ENCODE results near the gene DDX5.
A peak's percentile ranks its signal among the peaks of the same experiment; 100 is the strongest.
"Not testable (repeated sequence)": the region's sequence is repeated elsewhere in the genome, so short reads cannot be mapped to it uniquely, and the experiment has no call there.

The DDX5 gene

DNA sequence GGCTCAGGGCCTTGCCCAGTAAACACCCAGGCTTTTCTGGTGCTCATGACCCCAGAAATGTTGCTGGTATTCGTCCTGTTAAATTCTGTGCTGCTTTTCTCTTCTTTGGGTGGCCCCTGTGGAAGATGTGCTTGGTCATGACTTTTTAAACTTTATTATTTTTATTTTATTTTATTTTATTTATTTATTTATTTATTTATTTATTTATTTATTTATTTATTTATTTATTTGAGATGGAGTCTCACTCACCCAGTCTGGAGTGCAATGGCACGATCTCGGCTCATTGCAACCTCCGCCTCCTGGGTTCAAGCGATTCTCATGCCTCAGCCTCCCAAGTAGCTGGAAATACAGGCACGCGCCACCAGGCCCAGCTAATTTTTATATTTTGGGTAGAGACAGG is 46.3 kb downstream of the DDX5 start:
- H3K4me3 ChIP-seq (ENCODE audit: low read depth, low read length); H3K9me3 ChIP-seq (ENCODE audit: control insufficient read depth, insufficient read depth, low read depth, low read length); H3K36me3 ChIP-seq (ENCODE audit: control insufficient read depth in 2 of 2, insufficient read depth in 1 of 2, low read length in 2 of 2); H3K4me1 ChIP-seq (ENCODE audit: control insufficient read depth, insufficient read depth, low read length); CTCF ChIA-PET; POLR2A ChIA-PET; H3K27ac ChIP-seq (ENCODE audit: extremely low read depth, low read depth, low read length): not testable (repeated sequence)
- TF ChIP-seq ZNF654 (tag by site-specific recombination; IDR thresholded peaks at IDR 0.05; ENCODE audit: low read depth) (peak; percentile 26; the same call in 1 of the 2 replicates), ZNF629 (tag by site-specific recombination; IDR thresholded peaks at IDR 0.05) (0 out of 2 replicates have a peak, but pooled peaks have one; percentile 17), ZBTB8A (tag by site-specific recombination; IDR thresholded peaks at IDR 0.05) (peak; percentile 76), ZFP37 (tag by site-specific recombination; IDR thresholded peaks at IDR 0.05) (0 out of 2 replicates have a peak, but pooled peaks have one; percentile 24), ZNF560 (tag by site-specific recombination; IDR thresholded peaks at IDR 0.05; ENCODE audit: borderline replicate concordance) (peak; percentile 54; the same call in 1 of the 2 replicates), ZNF501 (tag by site-specific recombination; IDR thresholded peaks at IDR 0.05) (peak; percentile 47; the same call in 1 of the 2 replicates), ZNF555 (tag by site-specific recombination; conservative IDR thresholded peaks at IDR 0.05) (peak; percentile 72), ZNF366 (tag by site-specific recombination; conservative IDR thresholded peaks at IDR 0.05) (0 out of 2 replicates have a peak, but pooled peaks have one; percentile 14), ZNF140 (tag by site-specific recombination; IDR thresholded peaks at IDR 0.05) (peak; percentile 70; the same call in 1 of the 2 replicates), ZNF121 (tag by site-specific recombination; IDR thresholded peaks at IDR 0.05) (peak; percentile 35; the same call in 1 of the 2 replicates), ZNF394 (tag by site-specific recombination; IDR thresholded peaks at IDR 0.05; ENCODE audit: borderline replicate concordance) (peak; percentile 94), ZXDB (tag by site-specific recombination; IDR thresholded peaks at IDR 0.05) (peak; percentile 64), ZNF664 (tag by site-specific recombination; IDR thresholded peaks at IDR 0.05) (peak; percentile 64; the same call in 1 of the 2 replicates), ZNF623 (tag by site-specific recombination; IDR thresholded peaks at IDR 0.05) (peak; percentile 72), ZNF426 (tag by site-specific recombination; IDR thresholded peaks at IDR 0.05) (peak; percentile 90), ZFP3 (tag by site-specific recombination; IDR thresholded peaks at IDR 0.05; ENCODE audit: low read depth) (0 out of 2 replicates have a peak, but pooled peaks have one; percentile 33), ZNF19 (tag by site-specific recombination; IDR thresholded peaks at IDR 0.05; ENCODE audit: low read depth) (0 out of 2 replicates have a peak, but pooled peaks have one; percentile 12), ZNF266 (tag by site-specific recombination; IDR thresholded peaks at IDR 0.05; ENCODE audit: low read depth) (peak; percentile 47; the same call in 1 of the 2 replicates), ZNF433 (tag by site-specific recombination; IDR thresholded peaks at IDR 0.05; ENCODE audit: low read depth) (peak; percentile 61; the same call in 1 of the 2 replicates)
- TF ChIP-seq, protein P1, sequence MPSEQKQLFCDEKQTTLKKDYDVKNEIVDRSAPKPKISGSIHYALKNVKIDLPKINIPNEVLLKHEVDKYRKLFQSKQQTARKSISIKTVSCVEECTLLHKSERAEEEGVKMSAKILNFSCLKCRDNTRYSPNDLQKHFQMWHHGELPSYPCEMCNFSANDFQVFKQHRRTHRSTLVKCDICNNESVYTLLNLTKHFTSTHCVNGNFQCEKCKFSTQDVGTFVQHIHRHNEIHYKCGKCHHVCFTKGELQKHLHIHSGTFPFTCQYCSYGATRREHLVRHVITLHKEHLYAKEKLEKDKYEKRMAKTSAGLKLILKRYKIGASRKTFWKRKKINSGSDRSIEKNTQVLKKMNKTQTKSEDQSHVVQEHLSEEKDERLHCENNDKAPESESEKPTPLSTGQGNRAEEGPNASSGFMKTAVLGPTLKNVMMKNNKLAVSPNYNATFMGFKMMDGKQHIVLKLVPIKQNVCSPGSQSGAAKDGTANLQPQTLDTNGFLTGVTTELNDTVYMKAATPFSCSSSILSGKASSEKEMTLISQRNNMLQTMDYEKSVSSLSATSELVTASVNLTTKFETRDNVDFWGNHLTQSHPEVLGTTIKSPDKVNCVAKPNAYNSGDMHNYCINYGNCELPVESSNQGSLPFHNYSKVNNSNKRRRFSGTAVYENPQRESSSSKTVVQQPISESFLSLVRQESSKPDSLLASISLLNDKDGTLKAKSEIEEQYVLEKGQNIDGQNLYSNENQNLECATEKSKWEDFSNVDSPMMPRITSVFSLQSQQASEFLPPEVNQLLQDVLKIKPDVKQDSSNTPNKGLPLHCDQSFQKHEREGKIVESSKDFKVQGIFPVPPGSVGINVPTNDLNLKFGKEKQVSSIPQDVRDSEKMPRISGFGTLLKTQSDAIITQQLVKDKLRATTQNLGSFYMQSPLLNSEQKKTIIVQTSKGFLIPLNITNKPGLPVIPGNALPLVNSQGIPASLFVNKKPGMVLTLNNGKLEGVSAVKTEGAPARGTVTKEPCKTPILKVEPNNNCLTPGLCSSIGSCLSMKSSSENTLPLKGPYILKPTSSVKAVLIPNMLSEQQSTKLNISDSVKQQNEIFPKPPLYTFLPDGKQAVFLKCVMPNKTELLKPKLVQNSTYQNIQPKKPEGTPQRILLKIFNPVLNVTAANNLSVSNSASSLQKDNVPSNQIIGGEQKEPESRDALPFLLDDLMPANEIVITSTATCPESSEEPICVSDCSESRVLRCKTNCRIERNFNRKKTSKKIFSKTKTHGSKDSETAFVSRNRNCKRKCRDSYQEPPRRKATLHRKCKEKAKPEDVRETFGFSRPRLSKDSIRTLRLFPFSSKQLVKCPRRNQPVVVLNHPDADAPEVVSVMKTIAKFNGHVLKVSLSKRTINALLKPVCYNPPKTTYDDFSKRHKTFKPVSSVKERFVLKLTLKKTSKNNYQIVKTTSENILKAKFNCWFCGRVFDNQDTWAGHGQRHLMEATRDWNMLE (tag by site-specific recombination; conservative IDR thresholded peaks at IDR 0.05; ENCODE audit: low read depth), result peak; percentile 91
- TF ChIP-seq, protein P2, sequence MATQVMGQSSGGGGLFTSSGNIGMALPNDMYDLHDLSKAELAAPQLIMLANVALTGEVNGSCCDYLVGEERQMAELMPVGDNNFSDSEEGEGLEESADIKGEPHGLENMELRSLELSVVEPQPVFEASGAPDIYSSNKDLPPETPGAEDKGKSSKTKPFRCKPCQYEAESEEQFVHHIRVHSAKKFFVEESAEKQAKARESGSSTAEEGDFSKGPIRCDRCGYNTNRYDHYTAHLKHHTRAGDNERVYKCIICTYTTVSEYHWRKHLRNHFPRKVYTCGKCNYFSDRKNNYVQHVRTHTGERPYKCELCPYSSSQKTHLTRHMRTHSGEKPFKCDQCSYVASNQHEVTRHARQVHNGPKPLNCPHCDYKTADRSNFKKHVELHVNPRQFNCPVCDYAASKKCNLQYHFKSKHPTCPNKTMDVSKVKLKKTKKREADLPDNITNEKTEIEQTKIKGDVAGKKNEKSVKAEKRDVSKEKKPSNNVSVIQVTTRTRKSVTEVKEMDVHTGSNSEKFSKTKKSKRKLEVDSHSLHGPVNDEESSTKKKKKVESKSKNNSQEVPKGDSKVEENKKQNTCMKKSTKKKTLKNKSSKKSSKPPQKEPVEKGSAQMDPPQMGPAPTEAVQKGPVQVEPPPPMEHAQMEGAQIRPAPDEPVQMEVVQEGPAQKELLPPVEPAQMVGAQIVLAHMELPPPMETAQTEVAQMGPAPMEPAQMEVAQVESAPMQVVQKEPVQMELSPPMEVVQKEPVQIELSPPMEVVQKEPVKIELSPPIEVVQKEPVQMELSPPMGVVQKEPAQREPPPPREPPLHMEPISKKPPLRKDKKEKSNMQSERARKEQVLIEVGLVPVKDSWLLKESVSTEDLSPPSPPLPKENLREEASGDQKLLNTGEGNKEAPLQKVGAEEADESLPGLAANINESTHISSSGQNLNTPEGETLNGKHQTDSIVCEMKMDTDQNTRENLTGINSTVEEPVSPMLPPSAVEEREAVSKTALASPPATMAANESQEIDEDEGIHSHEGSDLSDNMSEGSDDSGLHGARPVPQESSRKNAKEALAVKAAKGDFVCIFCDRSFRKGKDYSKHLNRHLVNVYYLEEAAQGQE (tag by site-specific recombination; IDR thresholded peaks at IDR 0.05), result peak; percentile 68; the same call in 1 of the 2 replicates
- TF ChIP-seq, protein P3, sequence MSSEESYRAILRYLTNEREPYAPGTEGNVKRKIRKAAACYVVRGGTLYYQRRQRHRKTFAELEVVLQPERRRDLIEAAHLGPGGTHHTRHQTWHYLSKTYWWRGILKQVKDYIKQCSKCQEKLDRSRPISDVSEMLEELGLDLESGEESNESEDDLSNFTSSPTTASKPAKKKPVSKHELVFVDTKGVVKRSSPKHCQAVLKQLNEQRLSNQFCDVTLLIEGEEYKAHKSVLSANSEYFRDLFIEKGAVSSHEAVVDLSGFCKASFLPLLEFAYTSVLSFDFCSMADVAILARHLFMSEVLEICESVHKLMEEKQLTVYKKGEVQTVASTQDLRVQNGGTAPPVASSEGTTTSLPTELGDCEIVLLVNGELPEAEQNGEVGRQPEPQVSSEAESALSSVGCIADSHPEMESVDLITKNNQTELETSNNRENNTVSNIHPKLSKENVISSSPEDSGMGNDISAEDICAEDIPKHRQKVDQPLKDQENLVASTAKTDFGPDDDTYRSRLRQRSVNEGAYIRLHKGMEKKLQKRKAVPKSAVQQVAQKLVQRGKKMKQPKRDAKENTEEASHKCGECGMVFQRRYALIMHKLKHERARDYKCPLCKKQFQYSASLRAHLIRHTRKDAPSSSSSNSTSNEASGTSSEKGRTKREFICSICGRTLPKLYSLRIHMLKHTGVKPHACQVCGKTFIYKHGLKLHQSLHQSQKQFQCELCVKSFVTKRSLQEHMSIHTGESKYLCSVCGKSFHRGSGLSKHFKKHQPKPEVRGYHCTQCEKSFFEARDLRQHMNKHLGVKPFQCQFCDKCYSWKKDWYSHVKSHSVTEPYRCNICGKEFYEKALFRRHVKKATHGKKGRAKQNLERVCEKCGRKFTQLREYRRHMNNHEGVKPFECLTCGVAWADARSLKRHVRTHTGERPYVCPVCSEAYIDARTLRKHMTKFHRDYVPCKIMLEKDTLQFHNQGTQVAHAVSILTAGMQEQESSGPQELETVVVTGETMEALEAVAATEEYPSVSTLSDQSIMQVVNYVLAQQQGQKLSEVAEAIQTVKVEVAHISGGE (tag by site-specific recombination; conservative IDR thresholded peaks at IDR 0.05; ENCODE audit: low read depth), result peak; percentile 81
